Measurements from ENCODE around the gene KNDC1. TPM values are rescaled to one million over a fixed set of nuclear protein-coding genes. Genes with fewer than 3 reads are reported as not detected.

KNDC1 gene
- total and polyA plus RNA-seq, 2 of the 13 experiments (the other 11 are each of a cell fraction or from before 2014, with no cell fraction given): 0.69 TPM; not detected in 1

- no peak for TF ChIP-seq AGO2 (optimal IDR thresholded peaks at IDR 0.05; ENCODE audit: low read depth, low read length)
- TF ChIP-seq ZNF781 (CRISPR knock-in tag; IDR thresholded peaks at IDR 0.05; ENCODE audit: borderline replicate concordance, not compliant biosample characterization): no peak
- TF ChIP-seq NFYC (CRISPR knock-in tag; IDR thresholded peaks at IDR 0.05): no peak
- no peak for TF ChIP-seq ZNF510 (CRISPR knock-in tag; IDR thresholded peaks at IDR 0.05; ENCODE audit: low read depth)
- TF ChIP-seq GABPB1 (CRISPR knock-in tag; IDR thresholded peaks at IDR 0.05): no peak
- no peak for TF ChIP-seq NFKBIZ (CRISPR knock-in tag; IDR thresholded peaks at IDR 0.05)
- TF ChIP-seq, protein P1, sequence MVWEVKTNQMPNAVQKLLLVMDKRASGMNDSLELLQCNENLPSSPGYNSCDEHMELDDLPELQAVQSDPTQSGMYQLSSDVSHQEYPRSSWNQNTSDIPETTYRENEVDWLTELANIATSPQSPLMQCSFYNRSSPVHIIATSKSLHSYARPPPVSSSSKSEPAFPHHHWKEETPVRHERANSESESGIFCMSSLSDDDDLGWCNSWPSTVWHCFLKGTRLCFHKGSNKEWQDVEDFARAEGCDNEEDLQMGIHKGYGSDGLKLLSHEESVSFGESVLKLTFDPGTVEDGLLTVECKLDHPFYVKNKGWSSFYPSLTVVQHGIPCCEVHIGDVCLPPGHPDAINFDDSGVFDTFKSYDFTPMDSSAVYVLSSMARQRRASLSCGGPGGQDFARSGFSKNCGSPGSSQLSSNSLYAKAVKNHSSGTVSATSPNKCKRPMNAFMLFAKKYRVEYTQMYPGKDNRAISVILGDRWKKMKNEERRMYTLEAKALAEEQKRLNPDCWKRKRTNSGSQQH (CRISPR knock-in tag; IDR thresholded peaks at IDR 0.05; ENCODE audit: low read depth): no peak
- TF ChIP-seq, protein P2, sequence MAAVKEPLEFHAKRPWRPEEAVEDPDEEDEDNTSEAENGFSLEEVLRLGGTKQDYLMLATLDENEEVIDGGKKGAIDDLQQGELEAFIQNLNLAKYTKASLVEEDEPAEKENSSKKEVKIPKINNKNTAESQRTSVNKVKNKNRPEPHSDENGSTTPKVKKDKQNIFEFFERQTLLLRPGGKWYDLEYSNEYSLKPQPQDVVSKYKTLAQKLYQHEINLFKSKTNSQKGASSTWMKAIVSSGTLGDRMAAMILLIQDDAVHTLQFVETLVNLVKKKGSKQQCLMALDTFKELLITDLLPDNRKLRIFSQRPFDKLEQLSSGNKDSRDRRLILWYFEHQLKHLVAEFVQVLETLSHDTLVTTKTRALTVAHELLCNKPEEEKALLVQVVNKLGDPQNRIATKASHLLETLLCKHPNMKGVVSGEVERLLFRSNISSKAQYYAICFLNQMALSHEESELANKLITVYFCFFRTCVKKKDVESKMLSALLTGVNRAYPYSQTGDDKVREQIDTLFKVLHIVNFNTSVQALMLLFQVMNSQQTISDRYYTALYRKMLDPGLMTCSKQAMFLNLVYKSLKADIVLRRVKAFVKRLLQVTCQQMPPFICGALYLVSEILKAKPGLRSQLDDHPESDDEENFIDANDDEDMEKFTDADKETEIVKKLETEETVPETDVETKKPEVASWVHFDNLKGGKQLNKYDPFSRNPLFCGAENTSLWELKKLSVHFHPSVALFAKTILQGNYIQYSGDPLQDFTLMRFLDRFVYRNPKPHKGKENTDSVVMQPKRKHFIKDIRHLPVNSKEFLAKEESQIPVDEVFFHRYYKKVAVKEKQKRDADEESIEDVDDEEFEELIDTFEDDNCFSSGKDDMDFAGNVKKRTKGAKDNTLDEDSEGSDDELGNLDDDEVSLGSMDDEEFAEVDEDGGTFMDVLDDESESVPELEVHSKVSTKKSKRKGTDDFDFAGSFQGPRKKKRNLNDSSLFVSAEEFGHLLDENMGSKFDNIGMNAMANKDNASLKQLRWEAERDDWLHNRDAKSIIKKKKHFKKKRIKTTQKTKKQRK (IDR thresholded peaks at IDR 0.05; ENCODE audit: low read length): no peak
- no peak for TF ChIP-seq DR1 (CRISPR knock-in tag; IDR thresholded peaks at IDR 0.05)
These were observed 115.0 kb downstream of the KNDC1 start (continued) for GRCh38 chr10:133274751-133275683.

Data from HepG2 (cell line).